Stimulated activated CD8-positive, alpha-beta memory T cell treated with anti-CD3 and anti-CD28 coated beads, Interleukin-4, amount 100 ng/mL, for 24 hours (primary cell): ENCODE data around the gene SLC27A2.

ENCODE experiments used
- DNase-seq: peaks from one replicate; pipeline ENCODE4 v3.0.0-alpha.2; 2020; ENCODE audit warnings: low read depth

Gene SLC27A2

DNA sequence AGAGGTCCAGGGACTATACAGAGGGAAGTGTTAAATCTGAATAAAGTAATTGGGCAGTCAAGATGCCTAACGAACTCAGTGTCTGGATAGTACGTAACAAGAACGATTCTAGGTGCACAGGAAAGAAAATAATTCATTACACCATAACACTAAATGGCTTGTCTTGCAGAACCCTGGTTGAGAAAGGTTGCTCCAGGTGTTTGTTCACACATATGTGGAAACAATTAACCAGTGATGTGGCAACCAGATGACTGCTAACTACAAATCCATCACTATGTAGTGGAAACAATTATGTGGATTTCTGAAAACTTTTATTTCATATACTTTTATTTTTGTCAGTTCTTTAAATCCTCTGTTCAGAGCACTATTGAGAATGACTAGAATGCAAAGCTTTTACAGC, 93.9 kb downstream of the SLC27A2 start:
- no peak for DNase-seq

DNA sequence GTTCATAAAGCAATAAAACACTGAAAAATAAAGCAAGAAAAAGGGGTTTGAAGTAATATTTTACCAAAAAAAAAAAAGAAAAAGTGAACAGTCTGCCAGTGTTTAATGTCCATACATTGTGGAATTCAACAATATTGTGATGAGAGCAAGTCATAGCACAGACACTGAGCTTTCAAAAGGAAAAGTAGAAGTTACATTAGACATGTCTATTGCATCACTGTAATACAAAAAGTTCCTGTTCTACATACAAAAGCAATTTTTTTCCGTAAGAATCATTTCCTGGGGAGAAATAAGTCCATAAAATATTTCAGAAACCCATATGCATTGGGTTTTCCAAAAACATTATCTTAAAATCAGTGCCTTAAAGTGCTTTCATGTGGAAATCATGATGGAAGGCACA, 95.4 kb downstream of the SLC27A2 start:
- no peak for DNase-seq

DNA sequence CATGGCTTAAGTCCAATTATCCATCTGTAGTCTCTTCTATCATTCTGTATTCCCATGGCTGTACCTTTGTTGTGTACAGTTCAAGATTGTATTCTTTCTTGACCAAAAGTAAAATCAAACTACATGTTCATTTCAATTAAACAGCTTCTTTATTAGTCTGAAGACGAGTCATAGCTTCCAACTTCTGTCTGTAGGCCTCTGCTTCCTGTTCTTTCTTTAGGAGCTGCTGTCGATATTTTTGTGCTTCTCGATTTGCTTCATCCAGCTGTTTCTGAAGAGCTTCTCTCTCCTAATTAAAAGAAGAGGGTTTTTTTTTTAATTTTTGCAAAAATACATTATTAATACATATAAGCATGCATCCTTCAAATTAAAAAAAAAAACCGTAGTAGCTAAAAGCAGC, 96.5 kb downstream of the SLC27A2 start:
- DNase-seq = no peak

DNA sequence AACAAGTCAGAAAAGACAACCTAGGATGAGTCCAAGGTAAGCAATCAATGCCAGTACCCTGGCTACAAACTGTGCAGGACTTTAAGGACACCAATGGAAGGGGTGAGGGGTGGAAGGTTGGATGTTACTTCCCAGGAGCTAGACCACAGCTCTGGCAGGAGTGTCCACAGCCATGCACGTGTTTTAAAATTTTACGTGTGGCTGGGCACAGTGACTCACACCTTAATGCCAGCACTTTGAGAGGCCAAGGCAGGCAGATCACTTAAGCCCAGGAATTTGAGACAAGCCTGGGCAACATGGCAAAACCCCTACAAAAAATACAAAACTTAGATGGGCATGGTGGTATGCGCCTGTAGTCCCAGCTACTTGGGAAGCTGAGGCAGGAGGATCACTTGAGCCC, 98.3 kb downstream of the SLC27A2 start:
- DNase-seq = no peak

DNA sequence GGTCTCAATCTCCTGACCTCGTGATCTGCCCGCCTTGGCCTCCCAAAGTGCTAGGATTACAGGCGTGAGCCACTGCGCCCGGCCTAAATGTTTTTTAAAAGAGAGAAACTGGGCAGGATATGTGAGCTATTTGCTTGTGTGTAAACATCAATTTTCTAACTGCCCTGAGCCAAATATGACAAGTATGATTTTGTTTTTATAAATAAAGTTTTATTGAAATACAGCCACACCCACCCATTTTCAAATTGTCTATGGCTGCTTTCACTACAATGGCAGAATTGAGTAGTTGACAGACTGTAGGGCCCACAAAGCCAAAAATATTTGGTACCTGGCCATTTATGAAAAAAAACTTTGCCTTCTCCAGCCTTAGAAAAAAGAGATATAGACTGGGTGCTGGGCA, 99.4 kb downstream of the SLC27A2 start:
- DNase-seq = no peak
